Chondrocyte (in vitro differentiated cells): ENCODE results near the gene GPC2. TPM values are rescaled to one million over a fixed set of nuclear protein-coding genes. Genes with fewer than 3 reads are reported as not detected.

ENCODE experiments used
- DNase-seq: peaks from one replicate; pipeline ENCODE4 v3.0.0; 2021; ENCODE audit warnings: mixed read lengths, low spot score
- H3K27ac Mint-ChIP-seq: one replicate; pipeline ENCODE4 v1.8.0; 2021; ENCODE audit warnings: mild to moderate bottlenecking, moderate library complexity, mixed read lengths; ENCODE audit not compliant: unreplicated experiment
- H3K27me3 Mint-ChIP-seq: 2 replicates; pipeline ENCODE4 v1.8.0; 2021; ENCODE audit warnings: low read depth, mixed read lengths
- H3K36me3 Mint-ChIP-seq: 2 replicates; pipeline ENCODE4 v1.8.0; 2021; ENCODE audit warnings: low read depth, mixed read lengths
- H3K4me1 Mint-ChIP-seq: 2 replicates; pipeline ENCODE4 v1.8.0; 2021; ENCODE audit warnings: low read depth, mild to moderate bottlenecking, mixed read lengths
- H3K4me3 Mint-ChIP-seq: one replicate; pipeline ENCODE4 v1.8.0; 2021; ENCODE audit warnings: mild to moderate bottlenecking, moderate library complexity, mixed read lengths; ENCODE audit not compliant: unreplicated experiment
- H3K9me3 Mint-ChIP-seq: 2 replicates; pipeline ENCODE4 v1.8.0; 2021; ENCODE audit warnings: low read depth, mixed read lengths
- total RNA-seq: library from RNA; stranded (reverse); gene quantifications from 3 replicates; pipeline ENCODE4 v1.2.1, GENCODE V29; 2021
- TF ChIP-seq, protein P1 (sequence below): fragments of 200-600 bp; sonication (generic); IDR thresholded peaks from 2 replicates; pipeline ENCODE4 v1.5.0; 2021; ENCODE audit warnings: antibody characterized with exemption, mild to moderate bottlenecking, moderate library complexity

GPC2 gene
- total RNA-seq, 1 donor from 2014 or later = 6.7 TPM

DNA sequence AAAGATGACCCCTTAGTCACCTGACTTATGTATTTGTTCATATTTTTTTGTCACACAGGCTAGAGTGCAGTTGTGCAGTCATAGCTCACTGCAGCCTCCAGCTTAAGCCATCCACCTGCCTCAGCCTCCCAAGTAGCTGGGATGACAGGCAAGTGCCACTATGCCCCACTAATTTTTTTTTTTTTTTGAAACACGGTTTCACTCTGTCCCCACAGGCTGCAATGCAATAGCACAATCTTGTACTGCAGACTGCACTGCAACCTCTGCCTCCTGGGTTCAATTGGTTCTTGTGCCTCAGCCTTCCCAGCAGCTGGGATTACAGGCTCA lies 48.6 kb downstream of the GPC2 start:
- no peaks in the 10 kb centered on the region for H3K27me3 Mint-ChIP-seq
- H3K36me3 Mint-ChIP-seq = no peaks in the 10 kb centered on the region
- H3K9me3 Mint-ChIP-seq = no peaks in the 10 kb centered on the region
- H3K27ac Mint-ChIP-seq = no peak overlapping the region
- H3K4me3 Mint-ChIP-seq = peak overlapping the region; percentile 2
- TF ChIP-seq, protein P1, sequence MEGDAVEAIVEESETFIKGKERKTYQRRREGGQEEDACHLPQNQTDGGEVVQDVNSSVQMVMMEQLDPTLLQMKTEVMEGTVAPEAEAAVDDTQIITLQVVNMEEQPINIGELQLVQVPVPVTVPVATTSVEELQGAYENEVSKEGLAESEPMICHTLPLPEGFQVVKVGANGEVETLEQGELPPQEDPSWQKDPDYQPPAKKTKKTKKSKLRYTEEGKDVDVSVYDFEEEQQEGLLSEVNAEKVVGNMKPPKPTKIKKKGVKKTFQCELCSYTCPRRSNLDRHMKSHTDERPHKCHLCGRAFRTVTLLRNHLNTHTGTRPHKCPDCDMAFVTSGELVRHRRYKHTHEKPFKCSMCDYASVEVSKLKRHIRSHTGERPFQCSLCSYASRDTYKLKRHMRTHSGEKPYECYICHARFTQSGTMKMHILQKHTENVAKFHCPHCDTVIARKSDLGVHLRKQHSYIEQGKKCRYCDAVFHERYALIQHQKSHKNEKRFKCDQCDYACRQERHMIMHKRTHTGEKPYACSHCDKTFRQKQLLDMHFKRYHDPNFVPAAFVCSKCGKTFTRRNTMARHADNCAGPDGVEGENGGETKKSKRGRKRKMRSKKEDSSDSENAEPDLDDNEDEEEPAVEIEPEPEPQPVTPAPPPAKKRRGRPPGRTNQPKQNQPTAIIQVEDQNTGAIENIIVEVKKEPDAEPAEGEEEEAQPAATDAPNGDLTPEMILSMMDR = no peak
- peaks cover 21% of the 10 kb centered on the region for H3K4me1 Mint-ChIP-seq
- DNase-seq = no peak

DNA sequence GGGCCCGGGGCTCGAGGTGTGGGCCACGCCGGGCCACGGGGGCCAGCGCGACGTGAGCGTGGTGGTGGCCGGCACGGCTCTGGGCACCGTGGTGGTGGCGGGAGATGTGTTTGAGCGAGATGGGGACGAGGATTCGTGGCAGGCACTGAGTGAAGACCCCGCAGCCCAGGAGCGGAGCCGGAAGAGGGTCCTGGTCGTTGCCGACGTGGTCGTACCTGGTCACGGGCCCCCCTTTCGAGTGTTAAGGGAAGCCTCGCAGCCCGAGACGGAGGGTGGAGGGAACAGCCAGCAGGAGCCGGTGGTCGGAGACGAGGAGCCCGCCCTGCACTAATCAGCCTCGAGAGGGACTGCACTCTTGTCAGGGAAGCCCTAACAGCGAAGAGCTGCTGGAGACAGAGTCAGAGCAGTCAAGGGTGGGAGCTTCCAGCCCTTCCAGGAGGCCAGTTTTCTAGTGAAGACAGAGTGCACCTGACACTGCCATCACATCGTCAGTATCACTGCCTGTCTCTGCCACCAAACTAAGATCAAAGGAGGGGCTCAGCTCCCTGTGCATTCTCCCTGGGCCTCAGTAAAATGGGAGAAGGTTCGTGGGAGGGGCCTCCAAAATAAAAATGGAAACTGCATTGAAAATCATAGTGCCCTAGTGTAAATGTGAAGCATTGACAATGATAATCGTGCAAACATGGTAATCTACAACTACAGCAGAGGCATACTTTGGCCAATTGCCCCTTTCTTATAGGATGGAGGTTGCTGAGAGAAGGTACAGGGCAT lies 49.1 kb downstream of the GPC2 start:
- DNase-seq = no peak
- TF ChIP-seq, protein P1 = no peak
- Mint-ChIP-seq H3K9me3 (no peaks in the 10 kb centered on the region), H3K4me3 (peak overlapping the region; percentile 99), H3K27ac (peak overlapping the region; percentile 82), H3K4me1 (peaks cover 21% of the 10 kb centered on the region), H3K27me3 (no peaks in the 10 kb centered on the region), H3K36me3 (no peaks in the 10 kb centered on the region)

DNA sequence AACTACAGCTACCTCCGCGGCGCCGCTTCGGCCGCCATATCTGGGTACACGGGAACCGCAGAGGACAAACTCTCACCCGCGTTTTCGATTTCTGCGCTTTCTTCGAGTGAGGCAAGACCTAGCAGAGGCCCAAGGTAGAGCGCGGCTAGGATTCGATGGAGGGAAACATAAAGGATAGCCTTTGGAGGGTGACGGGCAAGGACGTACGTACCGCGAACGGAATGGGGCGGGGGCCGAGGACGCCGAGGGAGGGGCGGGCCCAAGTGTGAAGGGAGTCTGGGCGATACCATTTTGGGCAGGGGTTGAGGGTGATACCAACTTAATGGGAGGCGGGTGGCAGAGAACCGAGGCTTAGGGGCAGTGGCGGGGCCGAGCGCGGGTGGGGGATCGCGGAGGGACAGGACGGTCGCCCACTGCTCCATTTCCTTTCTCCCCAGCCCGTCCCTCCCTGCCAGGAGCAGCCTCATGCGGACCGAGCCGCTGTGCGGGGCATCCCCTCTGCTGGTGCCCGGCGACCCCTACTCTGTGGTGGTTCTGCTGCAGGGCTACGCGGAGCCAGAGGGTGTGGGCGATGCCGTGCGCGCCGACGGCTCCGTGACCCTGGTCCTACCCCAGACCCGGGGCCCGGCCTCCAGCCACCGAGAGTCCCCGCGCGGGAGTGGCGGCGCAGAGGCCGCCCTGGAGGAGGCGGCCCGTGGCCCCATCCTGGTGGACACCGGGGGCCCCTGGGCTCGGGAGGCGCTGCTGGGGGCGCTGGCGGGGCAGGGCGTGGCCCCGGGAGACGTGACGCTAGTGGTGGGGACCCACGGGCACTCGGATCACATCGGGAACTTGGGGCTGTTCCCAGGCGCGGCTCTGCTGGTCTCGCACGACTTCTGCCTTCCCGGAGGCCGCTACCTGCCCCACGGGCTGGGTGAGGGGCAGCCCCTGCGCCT lies 50.0 kb downstream of the GPC2 start, which contains the start of gene MBLAC1:
Gene MBLAC1 (plus strand): TSS at position 37 of the 935 bp plus-strand sequence. CDS start 429 bp downstream, at position 466.
- DNase-seq = no peak
- peak within 1 kb of the TSS; percentile 100 for H3K27ac Mint-ChIP-seq
- no peaks in the 10 kb centered on the region for H3K9me3 Mint-ChIP-seq
- H3K4me3 Mint-ChIP-seq = peak within 1 kb of the TSS; percentile 99
- peaks cover 2% of the 10 kb centered on the region for H3K36me3 Mint-ChIP-seq
- H3K27me3 Mint-ChIP-seq = no peaks in the 10 kb centered on the region
- peaks cover 21% of the 10 kb centered on the region for H3K4me1 Mint-ChIP-seq
- TF ChIP-seq, protein P1 = no peak

DNA sequence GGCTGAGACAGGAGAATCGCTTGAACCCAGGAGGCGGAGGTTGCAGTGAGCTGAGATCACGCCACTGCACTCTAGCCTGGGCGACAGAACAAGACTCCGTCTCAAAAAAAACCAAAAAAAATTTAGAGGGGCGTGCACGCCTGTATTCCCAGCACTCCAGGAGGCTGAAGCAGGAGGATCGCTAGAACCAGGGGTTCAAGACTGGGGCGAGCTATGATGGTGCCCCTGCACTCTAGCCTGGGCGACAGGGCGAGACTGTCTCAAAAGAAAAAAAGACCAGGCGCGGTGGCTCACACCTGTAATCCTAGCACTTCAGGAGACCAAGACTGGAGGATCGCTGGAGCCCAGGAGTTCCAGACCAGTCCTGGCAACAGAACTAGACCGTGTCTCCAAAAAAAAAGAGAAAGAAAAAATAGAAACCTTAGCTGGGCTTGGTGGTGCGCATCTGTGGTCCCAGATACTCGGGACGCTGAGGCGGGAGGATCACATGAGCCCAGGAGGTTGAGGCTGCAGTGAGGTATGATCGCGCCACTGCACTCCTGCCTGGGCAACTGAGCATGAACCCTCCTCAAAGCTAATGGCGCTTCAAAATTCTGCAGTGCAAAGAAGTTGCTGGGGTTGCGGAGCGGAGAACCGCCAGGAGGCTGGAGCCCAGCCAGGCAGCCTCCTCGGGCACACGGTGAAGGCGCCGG lies 50.8 kb downstream of the GPC2 start:
- Mint-ChIP-seq H3K4me1 (peaks cover 23% of the 10 kb centered on the region), H3K4me3 (peak overlapping the region; percentile 99), H3K36me3 (peaks cover 2% of the 10 kb centered on the region), H3K27ac (peak overlapping the region; percentile 100), H3K9me3 (no peaks in the 10 kb centered on the region), H3K27me3 (no peaks in the 10 kb centered on the region)
- TF ChIP-seq, protein P1 = no peak
- no peak for DNase-seq
